ACC112 (cell line): ENCODE measurements around the gene MAGI2.
"Not testable (repeated sequence)": the region's sequence is repeated elsewhere in the genome, so short reads cannot be mapped to it uniquely, and the experiment has no call there.

Experiments
- H2AFZ ChIP-seq: fragments of 200-600 bp; sonication (generic); one replicate; pipeline ENCODE4 v1.6.0; 2017; ENCODE audit warnings: antibody characterized with exemption, low read length; ENCODE audit not compliant: unreplicated experiment
- H3K27ac ChIP-seq: fragments of 200-600 bp; sonication (generic); 2 replicates; pipeline ENCODE4 v1.5.1; 2014; ENCODE audit warnings: low read depth, mild to moderate bottlenecking, antibody characterized with exemption, low read length, moderate library complexity
- H3K27me3 ChIP-seq: fragments of 200-600 bp; sonication (generic); 2 replicates; pipeline ENCODE4 v1.6.1; 2014; ENCODE audit warnings: mild to moderate bottlenecking, antibody characterized with exemption, low read length, moderate library complexity, mixed read lengths; ENCODE audit not compliant: insufficient read depth
- H3K36me3 ChIP-seq: fragments of 200-600 bp; sonication (generic); 2 replicates; pipeline ENCODE4 v1.6.1; 2016; ENCODE audit warnings: mild to moderate bottlenecking, antibody characterized with exemption, low read length, moderate library complexity, mixed read lengths; ENCODE audit not compliant: insufficient read depth
- H3K4me1 ChIP-seq: fragments of 200-600 bp; sonication (generic); one replicate; pipeline ENCODE4 v1.6.1; 2016; ENCODE audit warnings: low read length, mixed read lengths; ENCODE audit not compliant: insufficient read depth, unreplicated experiment, control insufficient read depth
- H3K4me3 ChIP-seq: fragments of 200-600 bp; sonication (generic); 2 replicates; pipeline ENCODE4 v1.5.1; 2014; ENCODE audit warnings: mild to moderate bottlenecking, low read depth, low read length
- H3K79me2 ChIP-seq: fragments of 200-600 bp; sonication (generic); one replicate; pipeline ENCODE4 v1.6.0; 2016; ENCODE audit warnings: low read length; ENCODE audit not compliant: control insufficient read depth, unreplicated experiment, insufficient read depth

MAGI2 gene

DNA sequence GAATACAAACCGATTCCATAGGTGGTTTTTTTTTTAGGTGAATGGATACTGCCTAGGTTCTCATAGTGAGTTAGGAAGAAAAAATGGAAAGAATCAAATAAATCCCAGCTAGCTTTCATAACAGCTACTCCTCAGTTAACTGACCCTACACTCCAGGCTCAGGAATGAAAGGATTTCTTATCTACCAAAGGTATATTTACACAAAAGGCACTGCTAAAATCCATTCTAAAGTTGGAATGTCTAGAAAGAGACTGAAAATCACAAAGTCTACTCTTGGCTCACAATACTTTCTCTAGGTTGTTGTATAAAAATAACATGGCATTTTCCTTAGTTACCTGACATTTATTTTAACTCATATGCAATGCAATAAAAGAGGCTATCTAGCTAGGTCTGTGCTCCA lies 375.2 kb downstream of the MAGI2 start:
- no peak overlapping the region for H2AFZ ChIP-seq
- no peaks in the 10 kb centered on the region for H3K36me3 ChIP-seq
- H3K79me2 ChIP-seq = no peaks in the 10 kb centered on the region
- H3K4me3 ChIP-seq = no peak overlapping the region
- H3K27ac ChIP-seq = no peak overlapping the region
- H3K4me1 ChIP-seq = no peaks in the 10 kb centered on the region
- H3K27me3 ChIP-seq = no peaks in the 10 kb centered on the region

DNA sequence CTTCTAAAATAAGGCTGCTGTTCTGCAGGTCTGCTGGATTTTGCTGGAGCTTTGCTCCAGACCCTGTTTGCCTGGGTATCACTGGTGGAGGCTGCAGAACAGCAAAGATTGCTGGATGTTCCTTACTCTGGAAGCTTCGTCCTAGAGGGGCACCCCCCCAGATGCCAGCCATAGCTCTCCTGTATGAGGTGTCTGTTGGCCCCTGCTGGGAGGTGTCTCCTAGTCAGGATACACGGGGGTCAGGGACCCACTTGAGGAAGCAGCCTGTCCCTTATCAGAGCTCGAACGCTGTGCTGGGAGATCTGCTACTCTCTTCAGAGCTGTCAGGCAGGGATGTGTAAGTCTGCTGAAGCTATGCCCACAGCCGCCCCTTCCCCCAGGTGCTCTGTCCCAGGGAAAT lies 382.3 kb downstream of the MAGI2 start:
- not testable (repeated sequence) for H3K27ac ChIP-seq, H3K36me3 ChIP-seq, H3K79me2 ChIP-seq, H3K4me1 ChIP-seq, H3K27me3 ChIP-seq, H2AFZ ChIP-seq, H3K4me3 ChIP-seq

DNA sequence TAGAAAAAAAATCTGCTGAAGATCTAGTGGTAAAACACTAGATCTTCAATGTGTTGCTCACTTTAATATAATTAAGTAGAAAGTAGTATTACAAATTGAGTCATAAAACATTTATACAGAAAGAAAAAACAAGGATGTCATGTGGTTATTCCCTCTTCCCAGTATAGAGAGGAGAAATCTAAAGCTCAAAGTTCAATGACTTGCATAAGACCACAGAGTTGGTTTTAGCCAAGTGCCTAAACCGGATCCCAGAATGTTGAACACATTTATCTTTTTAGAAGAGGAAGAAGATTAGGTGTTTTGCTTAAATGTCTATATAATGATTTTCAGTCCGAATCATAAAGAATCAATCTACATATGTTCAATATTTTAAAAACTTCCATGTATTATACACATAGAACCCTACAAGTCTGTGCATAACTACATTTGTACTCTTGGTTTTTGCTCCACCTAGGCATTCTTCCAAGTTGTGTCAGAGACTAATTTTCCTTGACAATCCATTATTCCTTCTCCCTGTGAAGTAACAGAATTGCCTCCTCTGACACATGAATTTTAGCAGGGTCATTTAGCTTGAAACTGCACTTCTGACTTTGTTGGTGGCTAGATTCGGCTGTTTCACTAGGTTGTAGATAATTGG lies 389.2 kb downstream of the MAGI2 start:
- no peaks in the 10 kb centered on the region for H3K36me3 ChIP-seq
- H3K27me3 ChIP-seq = no peaks in the 10 kb centered on the region
- H3K27ac ChIP-seq = no peak overlapping the region
- H3K4me3 ChIP-seq = no peak overlapping the region
- H3K4me1 ChIP-seq = no peaks in the 10 kb centered on the region
- H3K79me2 ChIP-seq = no peaks in the 10 kb centered on the region
- H2AFZ ChIP-seq = no peak overlapping the region

DNA sequence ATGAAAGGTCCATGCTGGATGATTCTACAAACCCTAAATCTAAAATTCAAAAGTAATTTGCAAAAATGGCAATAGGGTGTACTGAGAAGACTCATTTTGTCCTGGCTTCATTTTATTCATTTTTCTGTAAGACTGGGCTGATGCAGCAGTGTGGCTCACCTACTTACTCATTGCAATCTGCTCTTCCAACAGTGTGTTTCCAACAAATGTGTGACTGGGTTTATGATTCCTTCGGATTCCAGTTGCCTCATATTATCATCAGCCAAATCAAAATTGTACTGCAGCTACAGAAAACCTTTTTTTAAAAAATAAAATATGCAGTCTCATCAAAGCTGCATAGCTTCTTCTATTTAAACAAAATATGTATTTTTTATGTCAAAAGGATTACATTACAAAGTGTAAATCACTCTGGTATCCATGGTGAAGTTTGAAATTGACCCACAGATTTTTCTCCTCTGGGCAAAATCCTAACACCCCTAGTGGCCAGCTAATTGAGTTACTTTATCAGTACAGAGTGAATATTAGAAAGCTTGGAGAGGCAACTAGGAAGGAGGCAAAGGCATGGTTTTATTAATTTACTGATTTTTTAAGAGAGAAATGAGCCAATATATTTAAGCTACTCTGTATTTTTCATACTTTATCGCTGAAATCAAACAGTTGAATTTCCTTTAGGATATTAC lies 390.3 kb downstream of the MAGI2 start:
- no peak overlapping the region for H3K4me3 ChIP-seq
- H2AFZ ChIP-seq = no peak overlapping the region
- H3K4me1 ChIP-seq = no peaks in the 10 kb centered on the region
- no peaks in the 10 kb centered on the region for H3K79me2 ChIP-seq
- H3K27me3 ChIP-seq = no peaks in the 10 kb centered on the region
- H3K27ac ChIP-seq = no peak overlapping the region
- H3K36me3 ChIP-seq = no peaks in the 10 kb centered on the region

DNA sequence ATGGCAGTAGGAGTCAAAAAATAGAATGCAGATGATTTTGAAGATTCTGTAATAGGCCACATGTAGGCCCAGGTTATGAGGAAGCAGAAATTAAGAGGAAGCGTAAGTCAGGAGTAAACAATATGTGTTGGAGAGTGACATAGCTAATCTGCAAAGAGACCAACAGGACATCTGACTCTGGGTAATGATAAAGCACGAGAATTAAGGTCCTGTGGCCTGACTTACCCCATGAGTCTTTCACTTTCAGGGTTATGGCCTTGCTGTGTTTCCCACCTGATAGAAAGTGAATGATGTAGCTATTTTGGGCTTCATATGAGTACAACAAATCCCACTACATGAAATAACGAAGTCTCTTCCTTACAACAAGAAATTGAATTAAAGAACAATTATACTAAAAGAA lies 393.0 kb downstream of the MAGI2 start:
- Histone ChIP-seq H3K79me2 (no peaks in the 10 kb centered on the region), H3K27ac (no peak overlapping the region), H3K27me3 (no peaks in the 10 kb centered on the region), H2AFZ (no peak overlapping the region), H3K4me1 (no peaks in the 10 kb centered on the region), H3K36me3 (no peaks in the 10 kb centered on the region), H3K4me3 (no peak overlapping the region)

DNA sequence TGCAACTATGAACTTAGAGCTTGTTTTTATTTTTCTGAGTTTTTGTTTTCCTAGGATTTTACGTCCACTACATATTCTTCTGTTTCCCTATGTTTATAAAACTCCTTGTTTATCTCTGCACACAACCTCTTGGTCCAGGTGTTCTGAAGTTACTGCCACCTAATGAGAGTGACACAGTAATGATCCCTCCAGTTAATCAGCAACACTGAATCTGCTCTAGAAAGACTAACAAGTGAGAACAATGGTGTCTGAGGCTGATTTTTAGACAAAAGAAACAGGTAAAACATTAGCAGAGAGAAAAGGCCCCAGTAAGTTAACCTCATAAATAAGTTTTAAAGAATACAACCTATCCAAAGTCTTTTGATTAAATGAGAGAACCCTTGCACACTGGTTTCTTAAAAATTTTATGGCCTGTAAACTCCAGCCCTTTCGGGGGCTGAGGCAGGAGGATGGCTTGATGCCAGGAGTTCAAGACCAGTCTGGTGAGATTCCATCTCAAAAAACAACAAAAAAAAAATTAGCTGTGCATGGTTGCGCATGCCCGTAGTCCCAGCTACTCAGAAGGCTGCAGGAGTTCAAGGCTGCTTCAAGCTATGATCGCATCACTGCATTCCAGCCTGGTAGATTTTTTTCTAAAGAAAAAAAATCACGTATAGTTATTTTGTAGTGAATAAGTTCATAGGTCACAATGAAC lies 397.6 kb downstream of the MAGI2 start:
- no peaks in the 10 kb centered on the region for H3K27me3 ChIP-seq
- H3K4me1 ChIP-seq = no peaks in the 10 kb centered on the region
- H3K27ac ChIP-seq = no peak overlapping the region
- no peaks in the 10 kb centered on the region for H3K36me3 ChIP-seq
- no peaks in the 10 kb centered on the region for H3K79me2 ChIP-seq
- H3K4me3 ChIP-seq = no peak overlapping the region
- H2AFZ ChIP-seq = no peak overlapping the region

DNA sequence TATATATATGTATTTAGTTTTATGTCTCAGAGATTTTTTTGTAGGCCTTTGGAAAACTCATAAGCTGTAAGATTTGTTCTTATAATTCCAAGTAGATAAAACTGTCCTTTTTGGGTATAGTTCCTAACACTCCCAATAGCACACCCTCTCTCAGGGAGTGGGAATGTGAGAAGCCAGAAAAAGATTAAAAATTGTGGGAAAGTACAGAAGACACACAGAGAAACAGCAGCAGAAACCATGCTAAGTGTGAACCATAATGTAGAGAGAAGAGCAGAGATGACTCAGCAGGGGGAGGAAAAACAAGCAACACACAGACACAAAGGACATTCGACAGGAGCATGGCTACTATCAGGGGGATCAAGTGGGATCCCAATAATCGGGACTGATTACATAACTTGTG lies 401.6 kb downstream of the MAGI2 start:
- Histone ChIP-seq H3K27me3 (no peaks in the 10 kb centered on the region), H3K27ac (no peak overlapping the region), H3K4me3 (no peak overlapping the region), H3K36me3 (no peaks in the 10 kb centered on the region), H2AFZ (no peak overlapping the region), H3K79me2 (no peaks in the 10 kb centered on the region), H3K4me1 (no peaks in the 10 kb centered on the region)

DNA sequence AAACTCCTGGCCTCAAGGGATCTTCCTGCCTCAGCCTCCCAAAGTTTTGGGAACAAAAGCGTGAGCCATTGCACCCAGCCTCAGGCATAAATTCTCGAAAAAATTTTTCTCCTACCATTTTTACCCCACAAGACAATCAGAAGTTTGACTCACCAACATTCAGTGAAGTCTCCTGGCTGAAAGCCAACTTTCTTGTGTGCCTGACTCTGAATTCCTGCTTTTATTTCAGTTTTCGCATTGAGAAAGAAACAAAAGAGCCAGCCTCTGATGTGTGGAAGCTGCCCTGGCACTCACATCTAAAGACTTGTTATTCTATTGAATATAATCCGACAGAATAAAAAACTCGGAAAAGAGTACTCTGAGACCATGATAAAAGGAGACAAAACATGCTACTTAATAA lies 402.9 kb downstream of the MAGI2 start:
- Histone ChIP-seq H3K4me1 (no peaks in the 10 kb centered on the region), H2AFZ (no peak overlapping the region), H3K36me3 (no peaks in the 10 kb centered on the region), H3K27me3 (no peaks in the 10 kb centered on the region), H3K79me2 (no peaks in the 10 kb centered on the region), H3K4me3 (no peak overlapping the region), H3K27ac (no peak overlapping the region)

DNA sequence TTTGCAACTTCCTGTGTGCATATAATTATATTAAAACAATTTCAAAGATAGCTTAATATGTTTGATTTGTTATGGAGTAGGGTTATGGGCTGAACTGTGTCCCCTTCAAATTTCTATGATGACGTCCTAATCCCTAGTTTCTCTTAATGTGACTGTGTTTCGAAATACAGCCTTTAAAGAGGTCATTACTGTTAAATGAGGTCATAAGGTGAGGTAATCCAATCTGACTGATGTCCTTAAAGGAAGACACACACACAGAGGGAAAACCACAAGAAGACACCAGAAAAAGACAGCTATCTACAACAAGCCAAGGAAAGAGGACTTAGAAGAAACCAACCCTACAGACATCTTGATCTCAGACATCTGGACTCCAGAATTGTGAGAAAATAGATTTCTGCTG lies 407.4 kb downstream of the MAGI2 start:
- Histone ChIP-seq H3K79me2 (no peaks in the 10 kb centered on the region), H3K27me3 (no peaks in the 10 kb centered on the region), H3K36me3 (no peaks in the 10 kb centered on the region), H3K4me1 (no peaks in the 10 kb centered on the region), H2AFZ (no peak overlapping the region), H3K4me3 (no peak overlapping the region), H3K27ac (no peak overlapping the region)

DNA sequence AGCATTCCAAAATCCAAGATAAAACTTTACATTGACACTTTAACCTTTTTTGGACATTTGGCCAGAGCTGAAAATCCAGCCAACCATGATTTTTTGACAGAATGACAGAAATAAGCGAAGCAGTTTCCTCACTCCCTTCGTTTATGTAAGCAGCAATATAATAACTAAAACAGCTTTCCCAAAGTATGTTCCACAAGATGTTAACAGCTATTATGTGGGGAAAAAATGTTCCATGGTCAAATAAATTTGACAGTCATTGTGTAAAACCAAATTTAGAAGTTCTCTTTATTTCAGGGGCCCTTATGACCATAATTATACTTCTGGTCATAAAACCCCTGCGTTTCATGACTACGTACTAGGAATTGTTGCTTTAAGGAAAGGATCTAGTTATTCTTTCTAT lies 416.5 kb downstream of the MAGI2 start:
- Histone ChIP-seq H3K36me3 (no peaks in the 10 kb centered on the region), H3K4me3 (no peak overlapping the region), H3K79me2 (no peaks in the 10 kb centered on the region), H3K27me3 (no peaks in the 10 kb centered on the region), H2AFZ (no peak overlapping the region), H3K4me1 (no peaks in the 10 kb centered on the region), H3K27ac (no peak overlapping the region)

DNA sequence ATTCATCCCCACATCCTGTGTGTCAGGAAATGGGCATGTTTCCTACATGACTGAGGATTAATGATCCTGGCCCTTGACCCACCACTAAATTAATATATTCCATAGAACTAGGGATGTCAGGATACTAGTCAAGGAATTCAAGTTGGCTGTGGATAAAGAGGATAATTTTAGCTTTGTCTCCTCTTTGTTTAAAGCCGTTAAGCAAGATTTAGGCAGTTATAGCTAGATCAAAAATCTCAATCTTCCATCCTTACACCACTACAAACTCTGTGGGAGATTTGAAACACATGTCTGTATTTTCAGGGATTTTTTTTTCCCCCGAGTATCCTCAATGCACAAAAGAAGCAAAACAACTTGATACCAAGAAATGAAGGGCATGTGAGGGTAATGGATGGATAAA lies 417.1 kb downstream of the MAGI2 start:
- Histone ChIP-seq H3K79me2 (no peaks in the 10 kb centered on the region), H2AFZ (no peak overlapping the region), H3K27me3 (no peaks in the 10 kb centered on the region), H3K27ac (no peak overlapping the region), H3K4me3 (no peak overlapping the region), H3K36me3 (no peaks in the 10 kb centered on the region), H3K4me1 (no peaks in the 10 kb centered on the region)
